NK-92 (cell line): Measurements from ENCODE around the gene DRD3.
A peak's percentile ranks its signal among the peaks of the same experiment; 100 is the strongest.

Experiments
- DNase-seq: peaks from one replicate; lab custom pipeline; 2025; ENCODE audit not compliant: unreplicated experiment; lab: John Stamatoyannopoulos, UW

The DRD3 gene

GRCh38 chr3:114178770-114179368 lies at the start of gene DRD3:
DRD3 (minus strand) TSS chr3:114179052; CDS start chr3:114171992, 7,060 bp downstream.
- no peak for DNase-seq

DNA sequence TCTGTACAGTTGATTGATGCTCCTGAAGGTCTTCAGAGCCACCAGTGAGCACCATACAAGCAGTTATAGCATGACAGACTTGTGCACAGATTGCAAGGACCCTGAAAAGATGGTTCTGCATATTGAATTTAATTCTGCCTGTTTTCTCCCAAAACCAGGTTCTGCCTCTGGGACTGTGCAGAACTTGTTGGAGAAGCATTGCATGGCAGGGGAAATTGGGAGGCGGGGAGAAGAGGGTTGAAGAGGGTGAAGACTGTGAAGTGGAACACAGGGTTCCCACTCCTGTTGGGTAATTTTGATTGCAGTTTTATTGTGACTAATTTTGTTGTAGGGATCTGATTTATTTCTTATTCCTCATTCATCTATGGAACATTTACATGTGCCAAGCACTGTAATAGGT lies 48.2 kb upstream of the DRD3 start:
- DNase-seq: no peak

DNA sequence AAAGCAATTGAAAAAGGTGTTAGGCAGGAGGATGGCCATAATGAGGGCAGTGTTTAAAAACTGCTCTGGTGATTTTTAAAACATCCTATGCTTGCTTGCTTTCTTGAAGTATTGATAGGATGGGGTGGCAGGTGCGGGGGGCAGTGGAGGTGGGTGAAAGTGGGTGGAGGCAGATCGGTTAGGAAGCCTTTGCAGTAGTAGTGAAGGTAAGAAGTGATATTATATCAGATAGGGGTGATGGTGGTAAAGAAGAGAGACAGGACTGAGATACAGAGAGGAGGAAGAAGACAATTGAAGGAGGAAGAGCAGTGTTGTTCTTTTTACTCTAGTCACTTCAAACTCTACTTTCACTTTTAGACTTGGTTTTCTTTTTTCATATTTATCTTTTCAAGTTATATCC lies 47.5 kb upstream of the DRD3 start:
- DNase-seq: no peak

- no peak for DNase-seq
Measured at GRCh38 chr3:114223143-114223542, 44.3 kb upstream of the DRD3 start.

GRCh38 chr3:114221881-114222264 lies 43.0 kb upstream of the DRD3 start:
- no peak for DNase-seq

DNA sequence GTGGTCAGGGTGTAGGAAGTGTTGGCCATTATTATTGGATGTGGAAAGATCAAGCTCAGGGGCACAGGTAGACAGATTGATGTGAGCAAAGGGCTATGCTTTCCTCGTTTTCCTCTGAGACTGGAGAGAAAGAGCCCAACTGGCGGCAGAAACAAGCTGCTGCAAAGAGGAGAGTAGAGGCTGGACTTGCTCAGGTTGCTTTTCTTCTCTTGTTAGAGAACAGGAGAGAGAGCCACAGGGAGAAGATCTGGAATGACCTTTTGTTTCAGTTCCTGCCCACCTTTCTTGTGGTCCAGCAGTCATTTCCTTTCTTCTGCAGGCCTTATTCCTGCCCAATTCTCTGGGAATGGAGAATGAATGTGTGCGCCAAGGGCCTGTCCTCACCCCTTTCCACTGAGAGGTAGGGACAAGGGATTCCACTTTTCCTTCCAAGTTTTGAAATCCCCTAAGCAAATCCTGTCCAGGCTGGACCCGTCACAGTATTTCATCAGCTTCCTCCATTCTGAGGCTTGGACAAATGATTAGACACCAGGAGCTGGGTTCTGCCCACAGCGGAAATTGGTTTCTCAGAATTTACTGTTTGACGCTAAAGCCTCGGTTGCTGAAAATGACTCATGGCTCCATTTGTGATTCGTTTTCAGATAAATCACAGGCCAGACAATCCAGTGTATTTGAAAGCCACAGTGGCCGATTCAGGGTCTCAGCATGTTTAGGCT lies 42.5 kb upstream of the DRD3 start:
- no peak for DNase-seq

GRCh38 chr3:114219741-114220140 lies 40.9 kb upstream of the DRD3 start:
- no peak for DNase-seq

DNA sequence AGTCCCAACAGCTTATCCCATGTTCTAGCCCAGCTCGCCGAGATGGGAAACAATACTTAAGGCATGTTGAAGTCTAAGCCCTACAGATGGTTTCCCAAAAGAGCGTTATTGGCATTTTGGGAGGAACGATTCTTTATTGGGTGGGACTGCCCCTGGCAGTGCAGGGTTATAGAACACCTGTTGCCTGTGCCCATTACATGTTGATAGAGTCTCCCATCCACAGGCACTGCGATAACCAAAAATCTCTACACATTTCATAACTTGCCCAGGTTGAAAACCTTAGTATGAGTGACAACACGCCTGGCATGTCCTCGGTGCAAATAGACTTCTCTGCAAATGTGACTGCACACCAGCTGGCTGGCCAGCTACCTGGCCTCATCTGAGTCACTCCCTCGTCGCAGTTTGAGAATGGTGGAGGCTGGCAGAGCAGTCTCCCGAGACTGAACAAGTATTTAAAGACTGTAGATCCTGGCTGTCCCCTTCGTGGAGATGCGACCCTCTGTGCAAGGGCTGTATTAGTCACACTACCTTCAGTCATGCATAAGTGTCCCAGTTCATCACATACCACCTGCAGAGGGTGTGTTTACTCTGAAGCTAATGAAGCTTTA lies 39.8 kb upstream of the DRD3 start:
- DNase-seq: no peak

DNA sequence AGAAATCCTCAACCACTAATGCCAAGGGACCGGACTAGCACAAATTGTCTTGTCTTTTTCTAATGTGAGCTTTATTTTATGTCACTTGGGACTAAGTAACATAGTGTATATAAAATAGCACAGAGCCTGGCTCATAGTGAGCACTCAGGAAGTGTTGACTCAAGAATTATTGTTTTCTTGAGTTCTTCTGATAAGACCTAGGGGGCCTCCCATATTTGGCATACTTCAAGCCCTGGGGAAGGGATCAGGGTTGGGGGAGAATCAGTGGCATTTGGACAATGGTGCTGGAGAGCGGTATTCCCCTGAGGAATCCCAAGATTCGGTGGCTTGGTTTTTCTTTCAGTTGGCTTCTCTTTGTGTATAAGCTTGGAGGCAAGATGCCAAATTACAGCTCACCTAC lies 39.2 kb upstream of the DRD3 start:
- no peak for DNase-seq

DNA sequence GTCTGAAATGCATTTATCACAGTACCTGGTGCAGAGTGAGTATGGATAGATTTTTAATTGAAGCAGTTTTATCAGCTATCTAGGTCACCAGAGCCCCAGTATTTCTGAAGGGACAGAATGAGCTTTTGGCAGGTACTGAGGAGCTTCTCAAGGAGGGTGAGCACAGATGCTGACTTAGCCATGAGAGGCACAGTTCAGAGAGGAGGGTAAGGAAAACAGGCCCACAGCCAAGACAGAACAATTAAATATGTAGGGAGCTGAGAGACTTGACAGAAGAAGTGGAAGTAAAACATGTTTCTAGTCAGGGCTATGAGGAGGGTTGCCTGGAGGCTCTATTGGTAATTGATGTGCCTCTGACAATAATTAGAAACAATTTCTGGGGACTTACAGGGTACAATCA lies 38.4 kb upstream of the DRD3 start:
- no peak for DNase-seq

DNA sequence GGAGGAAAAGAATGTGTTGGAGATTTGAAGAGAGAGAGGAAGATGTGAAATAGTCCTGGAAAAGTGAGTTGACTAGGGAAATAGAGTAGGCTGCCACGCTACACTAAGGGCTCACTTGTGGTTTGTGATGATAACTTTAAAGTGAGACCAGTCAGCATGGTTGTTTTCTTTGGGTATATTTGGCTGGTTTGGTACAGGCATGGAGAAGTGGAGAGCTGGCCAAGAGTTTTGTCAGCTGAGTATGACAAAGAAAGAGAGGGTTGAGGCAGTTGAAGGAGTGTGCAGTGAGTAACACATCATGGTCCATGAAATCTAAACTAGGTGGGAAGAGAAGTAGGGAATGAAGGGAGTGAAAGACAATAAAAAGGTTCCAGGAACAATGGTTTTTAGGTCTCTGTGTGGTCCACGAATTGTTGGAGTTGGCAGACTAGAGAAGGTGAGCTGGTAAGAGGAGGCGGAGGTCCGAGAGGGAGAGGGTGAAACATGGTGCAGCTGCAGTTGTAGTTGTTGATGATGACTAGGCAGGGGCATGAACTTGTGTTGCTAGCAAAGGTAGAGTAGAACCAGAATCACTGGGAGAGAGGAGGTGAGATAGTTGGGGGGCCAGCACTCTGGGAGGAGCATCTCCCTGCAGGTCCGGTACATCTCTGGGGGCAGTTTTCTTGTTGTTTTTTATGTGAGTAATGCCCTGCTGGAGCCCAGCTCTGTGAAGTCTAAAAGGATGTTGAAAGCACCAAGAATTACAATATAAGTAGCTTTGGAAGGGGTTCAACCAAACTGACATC lies 37.5 kb upstream of the DRD3 start:
- DNase-seq: no peak

DNA sequence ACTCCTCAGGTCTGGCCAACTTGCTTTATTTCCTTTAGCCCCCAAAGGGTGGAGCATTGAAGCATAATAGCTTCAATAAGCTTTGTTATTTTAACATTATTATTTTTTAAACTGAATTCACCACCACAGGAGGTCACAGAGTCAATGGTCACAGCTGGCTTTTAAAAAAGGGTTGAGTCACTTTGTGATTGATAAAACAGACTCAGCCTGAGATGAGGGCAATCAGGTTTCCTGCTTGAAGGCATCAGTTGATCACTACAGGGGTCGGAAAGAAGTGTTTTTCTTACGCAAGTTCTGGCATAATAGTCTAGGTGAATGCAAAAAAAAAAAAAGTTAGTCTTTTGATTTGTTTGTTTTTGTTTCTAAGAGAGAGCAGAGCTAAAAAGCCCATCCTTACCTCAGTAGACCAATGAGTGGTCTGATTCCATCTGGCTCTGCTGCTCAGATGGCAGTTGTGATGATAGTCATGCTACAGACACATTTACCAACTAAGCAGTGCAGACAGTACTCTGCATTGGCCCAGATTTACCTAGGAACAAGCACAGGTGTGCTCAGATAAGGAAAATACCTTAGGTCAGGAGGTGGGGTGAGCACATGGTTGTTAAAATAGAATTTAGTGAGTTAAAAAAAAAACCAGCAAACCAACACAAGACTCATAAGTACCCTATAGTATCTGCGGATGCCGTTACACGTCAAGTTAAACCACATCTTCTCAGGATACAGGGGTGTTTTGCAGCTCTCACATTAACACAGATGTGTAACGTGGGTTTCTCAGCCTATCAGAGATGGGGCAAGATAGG lies 35.9 kb upstream of the DRD3 start:
- DNase-seq: peak; percentile 4

GRCh38 chr3:114213627-114214541 lies 35.0 kb upstream of the DRD3 start:
- peak; percentile 22 for DNase-seq

DNA sequence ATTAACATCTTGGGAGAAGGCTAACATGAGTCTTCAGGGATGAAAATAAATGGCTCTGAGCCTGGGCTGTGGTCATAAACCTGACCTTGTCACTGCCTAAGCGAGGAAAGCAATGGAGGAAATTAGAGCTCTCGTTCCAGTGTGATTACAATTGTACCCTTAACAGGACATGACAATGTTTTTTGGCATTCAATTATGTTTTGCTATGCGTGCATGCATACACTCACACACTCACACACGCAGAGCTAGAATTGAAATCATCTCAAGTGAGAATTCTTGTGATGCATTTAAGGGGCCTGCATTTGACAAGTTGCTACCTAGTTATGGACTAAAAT lies 34.4 kb upstream of the DRD3 start:
- DNase-seq: no peak

GRCh38 chr3:114212646-114213045 lies 33.8 kb upstream of the DRD3 start:
- no peak for DNase-seq

DNA sequence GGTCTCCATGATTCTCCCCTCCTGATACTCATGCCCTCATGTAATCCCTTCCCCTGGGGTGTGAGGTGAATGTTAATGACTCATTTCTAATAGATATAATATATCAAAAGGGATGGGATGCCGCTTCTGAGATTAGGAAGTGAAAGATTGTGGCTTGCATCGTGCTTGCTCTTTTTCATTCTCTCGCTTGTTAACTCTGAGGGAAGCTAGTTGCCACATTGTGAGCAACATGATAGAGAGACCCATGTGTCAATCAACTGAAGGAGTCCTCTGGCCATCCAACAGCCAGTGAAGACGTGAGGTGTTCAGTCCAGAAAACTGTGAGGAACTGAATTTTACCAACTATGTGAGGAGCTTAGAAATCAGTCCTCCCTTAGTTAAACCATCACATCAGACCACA lies 28.9 kb upstream of the DRD3 start:
- no peak for DNase-seq

GRCh38 chr3:114206342-114206741 lies 27.5 kb upstream of the DRD3 start:
- no peak for DNase-seq

DNA sequence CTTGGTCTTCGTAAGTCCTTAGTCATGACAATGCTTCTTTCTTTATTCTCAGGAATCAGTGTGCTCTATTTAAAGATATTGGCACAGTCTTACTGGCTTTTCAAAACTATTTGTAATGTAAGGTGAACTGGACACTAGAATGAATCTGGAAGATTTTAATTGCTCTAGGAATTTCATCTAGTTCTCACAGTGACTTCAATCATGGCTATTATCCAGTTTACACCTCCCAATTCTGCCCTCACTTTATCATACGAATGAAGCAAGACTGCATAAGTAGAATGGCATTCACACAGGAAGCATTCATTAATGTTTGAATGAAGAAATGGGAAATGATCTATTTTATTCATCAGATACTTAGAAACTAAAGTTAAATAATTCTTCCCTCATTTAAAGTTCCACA lies 26.7 kb upstream of the DRD3 start:
- DNase-seq: no peak

DNA sequence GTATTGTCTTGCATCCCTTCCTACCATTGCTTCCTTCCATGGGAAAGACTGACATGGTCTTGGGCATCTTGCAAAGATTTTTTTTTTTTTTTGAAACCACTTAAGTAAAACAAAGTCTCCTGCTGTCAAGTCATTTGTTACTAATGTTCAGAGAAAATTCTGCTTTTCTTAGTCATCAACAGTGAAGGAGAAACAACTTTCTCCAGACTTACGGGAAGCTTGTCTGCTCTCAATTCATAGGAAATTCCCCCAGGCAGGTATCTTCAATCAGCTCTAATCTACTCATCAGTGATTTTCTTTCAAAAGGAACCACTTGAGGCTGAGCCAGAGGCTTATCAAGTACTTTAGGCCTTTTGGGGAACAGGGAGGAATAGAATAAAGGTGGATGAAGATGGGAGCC lies 15.9 kb upstream of the DRD3 start:
- no peak for DNase-seq

GRCh38 chr3:114192136-114192535 lies 13.3 kb upstream of the DRD3 start:
- no peak for DNase-seq
